AG10803 (cell line): Measurements from ENCODE around the gene CCDC12.
"Not testable (repeated sequence)": the region's sequence is repeated elsewhere in the genome, so short reads cannot be mapped to it uniquely, and the experiment has no call there.

Experiments used
- DNase-seq: peaks from one replicate; pipeline ENCODE4 v3.0.0; 2010; ENCODE audit warnings: low read depth
- H3K4me3 ChIP-seq: 2 replicates; pipeline ENCODE4 v1.5.1; 2011; ENCODE audit warnings: mild to moderate bottlenecking, low read length, control low read depth
- TF ChIP-seq, protein P1 (sequence below): conservative IDR thresholded peaks from 2 replicates; pipeline ENCODE4 v1.5.1; 2011; ENCODE audit warnings: mild to moderate bottlenecking, low read length, control low read depth, inconsistent platforms

The CCDC12 gene

GRCh38 chr3:46968783-46969428 lies 7.6 kb downstream of the CCDC12 start:
- TF ChIP-seq, protein P1, sequence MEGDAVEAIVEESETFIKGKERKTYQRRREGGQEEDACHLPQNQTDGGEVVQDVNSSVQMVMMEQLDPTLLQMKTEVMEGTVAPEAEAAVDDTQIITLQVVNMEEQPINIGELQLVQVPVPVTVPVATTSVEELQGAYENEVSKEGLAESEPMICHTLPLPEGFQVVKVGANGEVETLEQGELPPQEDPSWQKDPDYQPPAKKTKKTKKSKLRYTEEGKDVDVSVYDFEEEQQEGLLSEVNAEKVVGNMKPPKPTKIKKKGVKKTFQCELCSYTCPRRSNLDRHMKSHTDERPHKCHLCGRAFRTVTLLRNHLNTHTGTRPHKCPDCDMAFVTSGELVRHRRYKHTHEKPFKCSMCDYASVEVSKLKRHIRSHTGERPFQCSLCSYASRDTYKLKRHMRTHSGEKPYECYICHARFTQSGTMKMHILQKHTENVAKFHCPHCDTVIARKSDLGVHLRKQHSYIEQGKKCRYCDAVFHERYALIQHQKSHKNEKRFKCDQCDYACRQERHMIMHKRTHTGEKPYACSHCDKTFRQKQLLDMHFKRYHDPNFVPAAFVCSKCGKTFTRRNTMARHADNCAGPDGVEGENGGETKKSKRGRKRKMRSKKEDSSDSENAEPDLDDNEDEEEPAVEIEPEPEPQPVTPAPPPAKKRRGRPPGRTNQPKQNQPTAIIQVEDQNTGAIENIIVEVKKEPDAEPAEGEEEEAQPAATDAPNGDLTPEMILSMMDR: no peak
- DNase-seq: no peak
- no peak overlapping the region for H3K4me3 ChIP-seq

- H3K4me3 ChIP-seq: no peak overlapping the region
- TF ChIP-seq, protein P1: no peak
These were observed 9.7 kb downstream of the CCDC12 start for GRCh38 chr3:46966811-46967210.

GRCh38 chr3:46965151-46965550 lies 11.4 kb downstream of the CCDC12 start:
- TF ChIP-seq, protein P1: no peak
- DNase-seq: no peak

More at GRCh38 chr3:46966811-46967210, 9.7 kb downstream of the CCDC12 start:
- no peak for DNase-seq

DNA sequence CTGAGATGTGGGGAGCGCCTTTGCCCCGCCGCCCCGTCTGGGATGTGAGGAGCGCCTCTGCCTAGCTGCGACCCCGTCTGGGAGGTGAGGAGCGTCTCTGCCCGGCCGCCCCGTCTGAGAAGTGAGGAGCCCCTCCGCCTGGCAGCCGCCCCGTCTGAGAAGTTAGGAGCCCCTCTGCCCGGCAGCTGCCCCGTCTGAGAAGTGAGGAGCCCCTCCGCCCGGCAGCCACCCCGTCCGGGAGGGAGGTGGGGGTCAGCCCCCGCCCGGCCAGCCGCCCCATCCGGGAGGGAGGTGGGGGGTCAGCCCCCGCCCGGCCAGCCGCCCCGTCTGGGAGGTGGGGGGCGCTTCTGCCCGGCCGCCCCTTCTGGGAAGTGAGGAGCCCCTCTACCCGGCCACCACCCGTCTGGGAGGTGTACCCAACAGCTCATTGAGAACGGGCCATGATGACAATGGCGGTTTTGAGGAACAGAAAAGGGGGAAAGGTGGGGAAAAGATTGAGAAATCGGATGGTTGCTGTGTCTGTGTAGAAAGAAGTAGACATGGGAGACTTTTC lies 12.4 kb downstream of the CCDC12 start:
- not testable (repeated sequence) for H3K4me3 ChIP-seq, DNase-seq

More at GRCh38 chr3:46965151-46965550, 11.4 kb downstream of the CCDC12 start:
- no peak overlapping the region for H3K4me3 ChIP-seq

GRCh38 chr3:46962990-46963389 lies 13.6 kb downstream of the CCDC12 start:
- no peak overlapping the region for H3K4me3 ChIP-seq
- DNase-seq: no peak
- TF ChIP-seq, protein P1: no peak

DNA sequence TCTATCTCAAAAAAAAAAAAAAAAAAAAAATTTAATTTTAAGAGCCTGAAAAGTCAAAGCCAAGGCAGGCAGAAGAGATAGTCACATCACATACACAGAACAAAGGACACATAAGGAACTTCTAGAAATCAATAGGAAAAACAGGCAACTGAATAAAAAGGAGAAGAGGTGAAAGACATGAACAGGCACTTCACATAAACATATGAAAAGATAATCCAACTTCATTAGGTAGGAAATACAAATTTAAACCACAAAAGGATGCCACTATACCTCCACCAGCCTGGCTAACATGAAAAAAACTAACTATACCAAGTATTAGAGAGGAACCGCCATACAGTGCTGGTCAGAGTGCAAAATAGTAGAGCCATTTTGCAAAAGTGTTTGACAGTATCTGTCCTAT lies 14.1 kb downstream of the CCDC12 start:
- TF ChIP-seq, protein P1: no peak
- no peak for DNase-seq
- H3K4me3 ChIP-seq: no peak overlapping the region

DNA sequence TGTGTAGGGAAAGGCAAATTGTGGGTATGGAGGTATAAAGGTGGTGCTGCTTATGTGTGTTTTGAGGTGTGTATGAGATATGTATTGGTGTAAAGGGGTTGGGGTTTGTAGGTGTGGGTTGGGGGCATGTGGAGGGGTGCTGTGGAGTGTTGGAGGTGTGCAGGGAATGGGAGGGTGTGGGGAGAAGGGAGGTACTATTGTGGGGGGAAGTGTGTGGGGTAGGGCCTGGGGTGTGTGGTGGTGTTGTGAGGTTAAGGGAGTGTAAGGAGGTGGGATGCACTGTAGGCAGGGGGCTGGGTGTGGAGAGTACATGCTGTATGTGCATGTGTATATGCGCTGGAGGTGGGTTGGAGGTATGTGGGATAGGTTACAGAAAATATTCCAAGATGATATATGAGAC lies 15.7 kb downstream of the CCDC12 start:
- no peak overlapping the region for H3K4me3 ChIP-seq
- DNase-seq: no peak
- TF ChIP-seq, protein P1: no peak
